GM18907 (cell line): Measurements from ENCODE around the gene TMEM183A.

Source experiments
- ATAC-seq: cut with Tn5 transposase; IDR thresholded peaks from one replicate; pipeline ENCODE4 v1.9.1; 2021; ENCODE audit warnings: mild to moderate bottlenecking, moderate library complexity; ENCODE audit not compliant: unreplicated experiment

TMEM183A gene

GRCh38 chr1:203028067-203028783 lies 21.1 kb downstream of the TMEM183A start:
- ATAC-seq = no peak

- no peak for ATAC-seq
Observed at GRCh38 chr1:203028784-203029553, 21.8 kb downstream of the TMEM183A start.

GRCh38 chr1:203031467-203031866 lies 24.3 kb downstream of the TMEM183A start:
- no peak for ATAC-seq

GRCh38 chr1:203033287-203033686 lies 26.1 kb downstream of the TMEM183A start:
- ATAC-seq = no peak

- ATAC-seq = no peak
Observed at GRCh38 chr1:203033917-203034316, 26.7 kb downstream of the TMEM183A start.

GRCh38 chr1:203034422-203035110 lies 27.4 kb downstream of the TMEM183A start:
- ATAC-seq = no peak

GRCh38 chr1:203035111-203036000 lies 28.2 kb downstream of the TMEM183A start:
- ATAC-seq = no peak

- no peak for ATAC-seq
Observed at GRCh38 chr1:203036135-203036534, 29.0 kb downstream of the TMEM183A start.

GRCh38 chr1:203036537-203036936 lies 29.4 kb downstream of the TMEM183A start:
- ATAC-seq = no peak

- no peak for ATAC-seq
Observed at GRCh38 chr1:203037509-203038190, 30.5 kb downstream of the TMEM183A start.

- peak; percentile 55 for ATAC-seq
Observed at GRCh38 chr1:203038217-203038741, 31.1 kb downstream of the TMEM183A start.

GRCh38 chr1:203038891-203039608 lies 31.9 kb downstream of the TMEM183A start:
- peak; percentile 60 for ATAC-seq

GRCh38 chr1:203039609-203040512 lies 32.7 kb downstream of the TMEM183A start:
- ATAC-seq = no peak

GRCh38 chr1:203040513-203041275 lies 33.5 kb downstream of the TMEM183A start:
- no peak for ATAC-seq

GRCh38 chr1:203041351-203041932 lies 34.3 kb downstream of the TMEM183A start:
- ATAC-seq = no peak

- ATAC-seq = no peak
Observed at GRCh38 chr1:203043830-203044545, 36.8 kb downstream of the TMEM183A start.
